Loucy (cell line): ENCODE measurements around the gene SAMD15.

Experiments
- H2AFZ ChIP-seq: fragments of 200-600 bp; sonication (generic); 2 replicates; pipeline ENCODE4 v1.6.0; 2016; ENCODE audit warnings: antibody characterized with exemption, mild to moderate bottlenecking, low read length, moderate library complexity
- H3F3A ChIP-seq: fragments of 200-600 bp; 2 replicates; pipeline ENCODE4 v1.6.0; 2016; ENCODE audit warnings: antibody characterized with exemption, low read depth, mild to moderate bottlenecking
- H3K27me3 ChIP-seq: fragments of 200-600 bp; sonication (generic); 2 replicates; pipeline ENCODE4 v1.6.1; 2014; ENCODE audit warnings: low read length, mild to moderate bottlenecking; ENCODE audit not compliant: insufficient read depth, poor library complexity, severe bottlenecking
- H3K36me3 ChIP-seq: fragments of 200-600 bp; sonication (generic); 2 replicates; pipeline ENCODE4 v1.6.1; 2016; ENCODE audit warnings: low read length; ENCODE audit not compliant: insufficient read depth
- H3K4me1 ChIP-seq: fragments of 200-600 bp; sonication (generic); 2 replicates; pipeline ENCODE4 v1.5.1; 2014; ENCODE audit warnings: low read length, mild to moderate bottlenecking; ENCODE audit not compliant: insufficient read depth, poor library complexity, severe bottlenecking
- H3K4me2 ChIP-seq: fragments of 200-600 bp; sonication (generic); 2 replicates; pipeline ENCODE4 v1.6.0; 2014; ENCODE audit warnings: antibody characterized with exemption, low read length, low read depth, mild to moderate bottlenecking; ENCODE audit not compliant: poor library complexity, severe bottlenecking
- H3K4me3 ChIP-seq: fragments of 200-600 bp; sonication (generic); 2 replicates; pipeline ENCODE4 v1.5.1; 2014; ENCODE audit warnings: low read length, mild to moderate bottlenecking, mixed read lengths; ENCODE audit not compliant: poor library complexity, severe bottlenecking
- H3K79me2 ChIP-seq: fragments of 200-600 bp; sonication (generic); 2 replicates; pipeline ENCODE4 v1.6.1; 2014; ENCODE audit warnings: low read length; ENCODE audit not compliant: insufficient read depth
- H3K9ac ChIP-seq: fragments of 200-600 bp; sonication (generic); 2 replicates; pipeline ENCODE4 v1.6.0; 2014; ENCODE audit warnings: mild to moderate bottlenecking, low read depth, low read length, moderate library complexity; ENCODE audit not compliant: poor library complexity, severe bottlenecking
- H3K9me2 ChIP-seq: fragments of 200-600 bp; sonication (generic); replicated peaks from 2 replicates; pipeline ENCODE4 v1.6.1; 2016; ENCODE audit warnings: low read depth, low read length, mixed read lengths
- H3K9me3 ChIP-seq: fragments of 200-600 bp; sonication (generic); 2 replicates; pipeline ENCODE4 v1.6.1; 2014; ENCODE audit warnings: mild to moderate bottlenecking, antibody characterized with exemption, low read length, low read depth; ENCODE audit not compliant: insufficient read depth
- H4K20me1 ChIP-seq: fragments of 200-600 bp; sonication (generic); 2 replicates; pipeline ENCODE4 v1.6.0; 2014; ENCODE audit warnings: antibody characterized with exemption, low read length, mild to moderate bottlenecking; ENCODE audit not compliant: insufficient read depth, poor library complexity, severe bottlenecking
- CTCF ChIP-seq: fragments of 200-600 bp; sonication (generic); conservative IDR thresholded peaks from 2 replicates; pipeline ENCODE4 v1.5.1; 2014; ENCODE audit warnings: mild to moderate bottlenecking, antibody characterized with exemption, low read length
- EZH2phosphoT487 ChIP-seq: fragments of 200-600 bp; IDR thresholded peaks from 2 replicates; pipeline ENCODE4 v1.6.1; 2018; ENCODE audit warnings: antibody characterized with exemption, mild to moderate bottlenecking, moderate library complexity, borderline replicate concordance

The SAMD15 gene

GRCh38 chr14:77424862-77425261 lies 47.7 kb downstream of the SAMD15 start:
- Histone ChIP-seq H3K79me2 (no peaks in the 10 kb centered on the region), H2AFZ (no peak overlapping the region), H3K4me3 (no peak overlapping the region), H3K36me3 (peaks cover 46% of the 10 kb centered on the region; the same call in 1 of the 2 replicates), H3K9ac (no peak overlapping the region), H3K9me2 (no peaks in the 10 kb centered on the region), H4K20me1 (no peaks in the 10 kb centered on the region), H3K9me3 (peaks cover 1% of the 10 kb centered on the region; the same call in 1 of the 2 replicates), H3K4me1 (no peaks in the 10 kb centered on the region), H3K27me3 (no peaks in the 10 kb centered on the region), H3K4me2 (no peak overlapping the region), H3F3A (no peaks in the 10 kb centered on the region)
- TF ChIP-seq CTCF (no peak), EZH2phosphoT487 (no peak)

GRCh38 chr14:77426396-77426795 lies 49.2 kb downstream of the SAMD15 start:
- no peaks in the 10 kb centered on the region for H3K9me3 ChIP-seq
- no peak overlapping the region for H2AFZ ChIP-seq
- H4K20me1 ChIP-seq, result no peaks in the 10 kb centered on the region
- no peaks in the 10 kb centered on the region for H3K79me2 ChIP-seq
- no peak overlapping the region for H3K4me2 ChIP-seq
- H3K9ac ChIP-seq, result no peak overlapping the region
- no peaks in the 10 kb centered on the region for H3K9me2 ChIP-seq
- TF ChIP-seq EZH2phosphoT487 (no peak), CTCF (no peak)
- peaks cover 50% of the 10 kb centered on the region; the same call in 1 of the 2 replicates for H3K36me3 ChIP-seq
- no peaks in the 10 kb centered on the region for H3K4me1 ChIP-seq
- H3K4me3 ChIP-seq, result no peak overlapping the region
- no peaks in the 10 kb centered on the region for H3K27me3 ChIP-seq
- H3F3A ChIP-seq, result no peaks in the 10 kb centered on the region

- Histone ChIP-seq H3K36me3 (peaks cover 23% of the 10 kb centered on the region; the same call in 1 of the 2 replicates), H3K79me2 (no peaks in the 10 kb centered on the region), H3K4me2 (no peak overlapping the region), H3K27me3 (no peaks in the 10 kb centered on the region), H2AFZ (no peak overlapping the region), H3K9me3 (no peaks in the 10 kb centered on the region), H3K4me1 (no peaks in the 10 kb centered on the region), H3F3A (no peaks in the 10 kb centered on the region), H3K9ac (no peak overlapping the region), H4K20me1 (no peaks in the 10 kb centered on the region), H3K9me2 (no peaks in the 10 kb centered on the region), H3K4me3 (no peak overlapping the region)
- no peak for TF ChIP-seq CTCF
- TF ChIP-seq EZH2phosphoT487, result no peak
Measured at GRCh38 chr14:77436042-77436441, 58.9 kb downstream of the SAMD15 start.
